Coronary artery (tissue), 2 donors: Measurements from ENCODE around the gene NCBP3.

Experiments
- DNase-seq: peaks from one replicate; pipeline ENCODE4 v3.0.0-alpha.2; 2017; ENCODE audit warnings: low spot score
- H3K27ac ChIP-seq, 2 donors: fragments of 200-600 bp; sonication (generic); one replicate each; pipeline ENCODE4 v1.5.1; 2016 to 2019
- H3K4me3 ChIP-seq: fragments of 200-600 bp; sonication (generic); 2 replicates; pipeline ENCODE4 v1.5.1; 2016; ENCODE audit warnings: mild to moderate bottlenecking, moderate library complexity
- TF ChIP-seq, protein P1 (sequence below): fragments of 200-600 bp; sonication (generic); IDR thresholded peaks from one replicate; pipeline ENCODE4 v1.5.1; 2019; ENCODE audit warnings: antibody characterized with exemption

NCBP3 gene

DNA sequence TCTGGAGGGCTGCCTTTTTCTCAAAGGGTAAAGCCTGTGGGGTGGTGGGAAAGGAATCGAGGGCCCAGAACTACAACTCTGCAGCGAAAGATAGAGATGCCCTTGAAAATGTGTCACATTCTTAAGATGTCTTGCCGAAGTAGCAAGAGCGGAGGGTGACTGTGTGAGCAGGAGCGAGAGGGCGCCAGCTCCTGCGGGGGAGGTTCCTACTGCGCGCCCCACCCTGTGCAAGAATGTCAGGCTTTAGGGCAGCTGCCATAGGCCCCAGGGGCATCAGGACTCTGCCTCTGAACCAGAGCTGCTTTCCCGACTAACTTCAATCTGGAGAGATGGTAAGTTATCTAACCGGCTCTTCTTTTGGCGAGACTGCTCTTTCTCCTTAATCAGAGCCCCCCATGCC, 33.3 kb downstream of the NCBP3 start:
- no peak overlapping the region for H3K27ac ChIP-seq
- TF ChIP-seq, protein P1, sequence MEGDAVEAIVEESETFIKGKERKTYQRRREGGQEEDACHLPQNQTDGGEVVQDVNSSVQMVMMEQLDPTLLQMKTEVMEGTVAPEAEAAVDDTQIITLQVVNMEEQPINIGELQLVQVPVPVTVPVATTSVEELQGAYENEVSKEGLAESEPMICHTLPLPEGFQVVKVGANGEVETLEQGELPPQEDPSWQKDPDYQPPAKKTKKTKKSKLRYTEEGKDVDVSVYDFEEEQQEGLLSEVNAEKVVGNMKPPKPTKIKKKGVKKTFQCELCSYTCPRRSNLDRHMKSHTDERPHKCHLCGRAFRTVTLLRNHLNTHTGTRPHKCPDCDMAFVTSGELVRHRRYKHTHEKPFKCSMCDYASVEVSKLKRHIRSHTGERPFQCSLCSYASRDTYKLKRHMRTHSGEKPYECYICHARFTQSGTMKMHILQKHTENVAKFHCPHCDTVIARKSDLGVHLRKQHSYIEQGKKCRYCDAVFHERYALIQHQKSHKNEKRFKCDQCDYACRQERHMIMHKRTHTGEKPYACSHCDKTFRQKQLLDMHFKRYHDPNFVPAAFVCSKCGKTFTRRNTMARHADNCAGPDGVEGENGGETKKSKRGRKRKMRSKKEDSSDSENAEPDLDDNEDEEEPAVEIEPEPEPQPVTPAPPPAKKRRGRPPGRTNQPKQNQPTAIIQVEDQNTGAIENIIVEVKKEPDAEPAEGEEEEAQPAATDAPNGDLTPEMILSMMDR: no peak

GRCh38 chr17:3812284-3812683, 33.8 kb downstream of the NCBP3 start:
- TF ChIP-seq, protein P1: no peak
- no peak overlapping the region for H3K4me3 ChIP-seq
- H3K27ac ChIP-seq: no peak overlapping the region
- DNase-seq: no peak

More for the DNA sequence above, 33.3 kb downstream of the NCBP3 start:
- H3K4me3 ChIP-seq: no peak overlapping the region
- no peak for DNase-seq

- H3K4me3 ChIP-seq: no peak overlapping the region
- H3K27ac ChIP-seq: no peak overlapping the region
- no peak for DNase-seq
- TF ChIP-seq, protein P1: no peak
Observed at GRCh38 chr17:3810019-3810418, 36.0 kb downstream of the NCBP3 start.

DNA sequence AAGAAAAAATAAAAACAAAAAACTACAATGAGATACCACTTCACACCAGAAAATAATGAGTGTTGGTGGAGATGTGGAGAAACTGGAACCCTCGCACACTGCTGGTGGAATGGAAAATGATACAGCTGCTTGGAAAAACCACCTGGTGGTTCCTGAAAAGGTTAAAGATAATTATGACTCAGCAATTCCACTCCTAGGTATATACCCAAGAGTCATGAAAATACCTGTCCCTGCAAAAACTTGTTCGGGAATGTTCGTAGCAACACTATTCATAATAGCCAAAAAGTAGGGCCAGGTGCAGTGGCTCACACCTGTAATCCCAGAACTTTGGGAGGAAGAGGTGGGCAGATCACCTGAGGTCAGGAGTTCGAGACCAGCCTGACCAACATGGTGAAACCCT, 36.9 kb downstream of the NCBP3 start:
- no peak for DNase-seq
- TF ChIP-seq, protein P1: no peak
- Histone ChIP-seq H3K4me3 (no peak overlapping the region), H3K27ac (no peak overlapping the region)

DNA sequence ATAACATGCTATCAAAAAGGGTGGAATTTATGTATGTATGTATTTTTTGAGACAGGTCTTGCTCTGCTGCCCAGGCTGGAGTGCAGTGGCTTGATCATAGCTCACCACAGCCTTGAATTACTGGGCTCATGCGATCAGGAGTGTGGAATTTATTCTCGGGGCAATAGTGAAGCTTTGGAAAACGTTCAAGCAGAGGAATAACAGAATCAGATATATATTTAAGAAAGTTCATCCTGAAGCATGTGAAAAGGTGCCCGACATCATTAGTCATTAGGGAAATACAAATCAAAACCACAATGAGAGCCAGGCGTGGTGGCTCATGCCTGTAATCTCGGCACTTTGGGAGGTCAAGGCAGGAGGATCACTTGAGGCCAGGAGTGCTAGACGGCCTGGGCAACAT, 37.3 kb downstream of the NCBP3 start:
- DNase-seq: no peak
- TF ChIP-seq, protein P1: no peak

DNA sequence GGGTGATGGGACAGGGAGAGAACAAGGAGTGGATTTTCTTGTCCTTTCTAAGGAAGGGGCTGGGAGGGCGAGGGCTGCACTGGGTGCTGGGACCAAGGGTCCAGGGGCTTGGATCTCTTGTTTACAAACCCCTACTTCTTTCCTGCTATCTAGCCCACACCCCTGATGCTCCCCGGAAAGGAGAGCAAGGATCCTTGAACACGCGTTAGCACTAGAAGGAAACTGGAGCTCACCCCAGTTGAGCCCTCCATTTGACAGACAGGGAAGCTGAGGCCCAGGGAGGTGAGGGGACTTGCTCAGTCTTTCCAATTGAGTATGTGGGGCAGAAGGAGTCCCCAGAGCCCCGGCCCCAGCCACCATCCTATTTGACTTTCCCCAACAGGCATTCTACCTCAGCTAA, 40.5 kb downstream of the NCBP3 start:
- Histone ChIP-seq H3K27ac (no peak overlapping the region), H3K4me3 (no peak overlapping the region)
- no peak for DNase-seq
- TF ChIP-seq, protein P1: no peak

More for the DNA sequence above, 37.3 kb downstream of the NCBP3 start:
- H3K27ac ChIP-seq: no peak overlapping the region
- H3K4me3 ChIP-seq: no peak overlapping the region

- Histone ChIP-seq H3K4me3 (no peak overlapping the region), H3K27ac (no peak overlapping the region)
- TF ChIP-seq, protein P1: no peak
- no peak for DNase-seq
Observed at GRCh38 chr17:3804503-3804931, 41.5 kb downstream of the NCBP3 start.
